ENCODE measurements around the gene ABCA8. TPM values are rescaled to one million over a fixed set of nuclear protein-coding genes. Genes with fewer than 3 reads are reported as not detected.

The ABCA8 gene
- polyA plus RNA-seq, 3 donors, result not detected

GRCh38 chr17:68892658-68893057, 62.5 kb downstream of the ABCA8 start:
- no peaks in the 10 kb centered on the region for H4K20me1 ChIP-seq (ENCODE audit: insufficient read depth, low read length)
- Mint-ChIP-seq H3K27ac (no peak overlapping the region), H3K4me1 (no peaks in the 10 kb centered on the region), H3K9me3 (peaks cover under 1 to 11% (median 6%) of the 10 kb centered on the region in 7 donors), H3K4me3 (no peak overlapping the region), H3K36me3 (no peaks in the 10 kb centered on the region), H3K27me3 (ENCODE audit: low read depth in 3 of 3) (peaks cover 0 to 3% (median 0%) of the 10 kb centered on the region in 3 donors)
- no peaks in the 10 kb centered on the region for H3K27me3 ChIP-seq (ENCODE audit: control insufficient read depth in 2 of 2, insufficient read depth in 2 of 2, low read length in 2 of 2)
- no peaks in the 10 kb centered on the region for H3K79me2 ChIP-seq (ENCODE audit: insufficient read depth, low read length)
- H3K4me1 ChIP-seq (ENCODE audit: control insufficient read depth in 1 of 2, insufficient read depth in 2 of 2, low read length in 2 of 2), result no peaks in the 10 kb centered on the region
- H3K9ac ChIP-seq (ENCODE audit: insufficient read depth, low read length, poor library complexity, severe bottlenecking), result no peak overlapping the region
- no peak for DNase-seq
- H3K4me3 ChIP-seq (replicated peaks in 1 of 3; ENCODE audit: low read depth in 2 of 3, low read length in 3 of 3), result no peak overlapping the region
- 40% methylated on average over 1 of the region's 5 CpGs for WGBS (ENCODE audit: insufficient coverage)
- H3K27ac ChIP-seq (ENCODE audit: low read depth in 1 of 2, low read length in 2 of 2), result no peak overlapping the region
- no peak overlapping the region for H2AFZ ChIP-seq (ENCODE audit: insufficient read depth, low read depth, low read length, poor library complexity, severe bottlenecking)
- intact Hi-C loops (cut with micrococcal nuclease), result no loop called here
- no peaks in the 10 kb centered on the region for H3K36me3 ChIP-seq (replicated peaks in 1 of 2; ENCODE audit: control insufficient read depth in 1 of 2, insufficient read depth in 2 of 2, low read length in 2 of 2)
- peaks cover 0 to 3% of the 10 kb centered on the region in 2 donors for H3K9me3 ChIP-seq (replicated peaks in 1 of 2; ENCODE audit: control insufficient read depth in 1 of 2, insufficient read depth in 1 of 2, low read length in 2 of 2)
- no peak overlapping the region for H3K4me2 ChIP-seq (replicated peaks; ENCODE audit: extremely low read depth, low read length, poor library complexity, severe bottlenecking)
- TF ChIP-seq, protein P1, sequence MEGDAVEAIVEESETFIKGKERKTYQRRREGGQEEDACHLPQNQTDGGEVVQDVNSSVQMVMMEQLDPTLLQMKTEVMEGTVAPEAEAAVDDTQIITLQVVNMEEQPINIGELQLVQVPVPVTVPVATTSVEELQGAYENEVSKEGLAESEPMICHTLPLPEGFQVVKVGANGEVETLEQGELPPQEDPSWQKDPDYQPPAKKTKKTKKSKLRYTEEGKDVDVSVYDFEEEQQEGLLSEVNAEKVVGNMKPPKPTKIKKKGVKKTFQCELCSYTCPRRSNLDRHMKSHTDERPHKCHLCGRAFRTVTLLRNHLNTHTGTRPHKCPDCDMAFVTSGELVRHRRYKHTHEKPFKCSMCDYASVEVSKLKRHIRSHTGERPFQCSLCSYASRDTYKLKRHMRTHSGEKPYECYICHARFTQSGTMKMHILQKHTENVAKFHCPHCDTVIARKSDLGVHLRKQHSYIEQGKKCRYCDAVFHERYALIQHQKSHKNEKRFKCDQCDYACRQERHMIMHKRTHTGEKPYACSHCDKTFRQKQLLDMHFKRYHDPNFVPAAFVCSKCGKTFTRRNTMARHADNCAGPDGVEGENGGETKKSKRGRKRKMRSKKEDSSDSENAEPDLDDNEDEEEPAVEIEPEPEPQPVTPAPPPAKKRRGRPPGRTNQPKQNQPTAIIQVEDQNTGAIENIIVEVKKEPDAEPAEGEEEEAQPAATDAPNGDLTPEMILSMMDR (IDR thresholded peaks at IDR 0.05), result no peak

GRCh38 chr17:68892193-68892592, 63.0 kb downstream of the ABCA8 start:
- H3K4me3 Mint-ChIP-seq, result no peak overlapping the region
- no peak overlapping the region for H3K27ac Mint-ChIP-seq
- H3K9ac ChIP-seq (ENCODE audit: insufficient read depth, low read length, poor library complexity, severe bottlenecking), result no peak overlapping the region
- no peak for DNase-seq
- WGBS (ENCODE audit: insufficient coverage), result 100% methylated on average over 1 of the region's 1 CpG
- peaks cover 0 to 7% (median 5%) of the 10 kb centered on the region in 7 donors for H3K9me3 Mint-ChIP-seq
- TF ChIP-seq, protein P1 (IDR thresholded peaks at IDR 0.05), result no peak
- no peak overlapping the region for H3K4me2 ChIP-seq (replicated peaks; ENCODE audit: extremely low read depth, low read length, poor library complexity, severe bottlenecking)
- no peaks in the 10 kb centered on the region for H3K36me3 ChIP-seq (replicated peaks in 1 of 2; ENCODE audit: control insufficient read depth in 1 of 2, insufficient read depth in 2 of 2, low read length in 2 of 2)
- no peak overlapping the region for H2AFZ ChIP-seq (ENCODE audit: insufficient read depth, low read depth, low read length, poor library complexity, severe bottlenecking)
- H3K9me3 ChIP-seq (replicated peaks in 1 of 2; ENCODE audit: control insufficient read depth in 1 of 2, insufficient read depth in 1 of 2, low read length in 2 of 2), result peaks cover 0 to 3% of the 10 kb centered on the region in 2 donors
- H3K4me1 ChIP-seq (ENCODE audit: control insufficient read depth in 1 of 2, insufficient read depth in 2 of 2, low read length in 2 of 2), result no peaks in the 10 kb centered on the region
- H3K4me1 Mint-ChIP-seq, result no peaks in the 10 kb centered on the region
- no peaks in the 10 kb centered on the region for H3K27me3 ChIP-seq (ENCODE audit: control insufficient read depth in 2 of 2, insufficient read depth in 2 of 2, low read length in 2 of 2)
- intact Hi-C loops (cut with micrococcal nuclease), result no loop called here
- H3K27ac ChIP-seq (ENCODE audit: low read depth in 1 of 2, low read length in 2 of 2), result no peak overlapping the region
- no peaks in the 10 kb centered on the region for H4K20me1 ChIP-seq (ENCODE audit: insufficient read depth, low read length)
- peaks cover 0 to 3% (median 0%) of the 10 kb centered on the region in 3 donors for H3K27me3 Mint-ChIP-seq (ENCODE audit: low read depth in 3 of 3)
- no peaks in the 10 kb centered on the region for H3K36me3 Mint-ChIP-seq
- no peak overlapping the region for H3K4me3 ChIP-seq (replicated peaks in 1 of 3; ENCODE audit: low read depth in 2 of 3, low read length in 3 of 3)
- H3K79me2 ChIP-seq (ENCODE audit: insufficient read depth, low read length), result no peaks in the 10 kb centered on the region
